Activated naive CD4-positive, alpha-beta T cell treated with anti-CD3 and anti-CD28 coated beads for 36 hours (primary cell): ENCODE data around the gene DAAM1. TPM values are rescaled to one million over a fixed set of nuclear protein-coding genes. Genes with fewer than 3 reads are reported as not detected.

Experiments
- CTCF ChIA-PET: fragments of 350-600 bp; sonication (Branson Sonifier 250); formaldehyde crosslinking; loops from one replicate; lab custom pipeline; 2021; ENCODE audit warnings: antibody characterized with exemption; lab: Charles Lee
- DNase-seq: peaks from one replicate; pipeline ENCODE4 v3.0.0-alpha.2; 2020
- H3K27ac Mint-ChIP-seq: one replicate; pipeline ENCODE4 v1.8.0; 2021; ENCODE audit warnings: mild to moderate bottlenecking, mixed read lengths
- H3K27me3 Mint-ChIP-seq: one replicate; pipeline ENCODE4 v1.8.0; 2021; ENCODE audit warnings: low read depth, mixed read lengths
- H3K36me3 Mint-ChIP-seq: one replicate; pipeline ENCODE4 v1.8.0; 2021; ENCODE audit warnings: low read depth, mixed read lengths
- H3K4me1 Mint-ChIP-seq: one replicate; pipeline ENCODE4 v1.8.0; 2021; ENCODE audit warnings: low read depth, mixed read lengths
- H3K4me3 Mint-ChIP-seq: one replicate; pipeline ENCODE4 v1.8.0; 2021; ENCODE audit warnings: mild to moderate bottlenecking, moderate library complexity, mixed read lengths
- H3K9me3 Mint-ChIP-seq: one replicate; pipeline ENCODE4 v1.8.0; 2021; ENCODE audit warnings: mixed read lengths
- intact Hi-C: fragments of 100-400 bp; cut with micrococcal nuclease; formaldehyde crosslinking; loops from one replicate; pipeline ENCODE4 v1.15.1; 2023
- total RNA-seq, 2 experiments: library from RNA; stranded (reverse); gene quantifications; one replicate each; pipeline ENCODE4 v1.2.3, GENCODE V29; 2021

The DAAM1 gene
- total RNA-seq, 2 experiments from 2014 or later = 7.6 to 8.3 TPM

DNA sequence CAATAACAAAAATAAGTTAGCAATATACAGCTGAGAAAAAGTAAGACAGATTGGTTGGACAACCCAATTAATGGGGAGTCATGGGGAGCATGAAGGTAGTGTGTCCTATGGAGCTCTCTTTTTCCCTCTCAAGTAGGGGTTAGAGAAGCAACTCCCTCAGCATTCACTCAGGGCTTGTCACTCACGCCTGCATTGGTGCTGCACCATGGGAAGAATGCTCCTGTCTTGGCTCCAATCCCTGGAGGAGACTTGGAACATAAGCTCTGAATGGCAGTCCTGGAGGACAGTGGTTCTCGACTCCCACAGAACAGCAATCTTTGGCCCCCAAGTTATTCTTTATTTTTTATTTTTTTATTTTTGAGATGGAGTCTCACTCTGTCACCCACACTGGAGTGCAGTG is 113.8 kb downstream of the DAAM1 start:
- CTCF ChIA-PET = no interaction called here
- DNase-seq = no peak
- H3K4me3 Mint-ChIP-seq = no peak overlapping the region
- H3K9me3 Mint-ChIP-seq = no peaks in the 10 kb centered on the region
- intact Hi-C loops = no loop called here
- H3K4me1 Mint-ChIP-seq = peaks cover 12% of the 10 kb centered on the region
- H3K36me3 Mint-ChIP-seq = no peaks in the 10 kb centered on the region
- no peak overlapping the region for H3K27ac Mint-ChIP-seq
- no peaks in the 10 kb centered on the region for H3K27me3 Mint-ChIP-seq

DNA sequence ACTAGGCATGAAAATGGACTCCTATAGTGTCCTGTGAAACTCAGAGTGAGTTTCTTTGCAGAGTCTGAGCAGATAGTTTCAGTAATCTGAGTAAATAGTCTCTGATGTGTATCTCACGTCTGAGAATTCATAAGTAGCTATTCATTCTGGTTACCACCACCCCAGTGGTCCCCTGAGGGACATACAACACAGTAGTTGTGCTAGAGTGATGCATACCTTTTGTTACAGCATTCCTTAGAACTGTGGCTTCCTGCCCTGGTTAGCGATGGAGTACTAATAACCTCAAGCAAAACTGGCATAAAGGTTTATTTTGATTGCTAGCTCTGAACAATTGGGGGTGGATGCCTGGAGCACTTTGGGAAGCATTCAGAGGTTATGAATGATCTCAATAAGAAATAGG is 114.7 kb downstream of the DAAM1 start:
- H3K36me3 Mint-ChIP-seq = no peaks in the 10 kb centered on the region
- DNase-seq = no peak
- peaks cover 10% of the 10 kb centered on the region for H3K4me1 Mint-ChIP-seq
- no peaks in the 10 kb centered on the region for H3K9me3 Mint-ChIP-seq
- H3K4me3 Mint-ChIP-seq = no peak overlapping the region
- intact Hi-C loops = no loop called here
- no peak overlapping the region for H3K27ac Mint-ChIP-seq
- no peaks in the 10 kb centered on the region for H3K27me3 Mint-ChIP-seq
- CTCF ChIA-PET = no interaction called here

DNA sequence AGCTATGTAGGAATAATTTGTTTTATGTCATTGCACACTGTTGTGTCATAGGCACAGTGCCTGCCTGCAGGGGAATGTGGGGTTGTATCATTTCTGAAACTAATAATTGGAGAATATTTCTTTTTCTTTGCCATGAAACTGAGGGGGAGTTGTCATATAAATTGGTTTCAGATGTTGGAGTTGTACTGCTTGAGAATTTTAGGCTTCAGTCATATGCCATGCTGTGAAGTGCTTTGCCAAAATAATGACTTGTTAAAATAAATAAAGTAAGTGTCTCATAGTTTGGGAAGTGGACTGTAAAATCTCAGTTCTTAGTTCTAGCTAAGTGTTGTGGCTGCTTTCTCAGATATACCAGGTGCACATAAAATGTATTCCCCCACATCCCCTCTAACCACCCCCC is 116.8 kb downstream of the DAAM1 start:
- intact Hi-C loops = no loop called here
- Mint-ChIP-seq H3K27me3 (no peaks in the 10 kb centered on the region), H3K4me3 (no peak overlapping the region), H3K9me3 (no peaks in the 10 kb centered on the region), H3K4me1 (peaks cover 10% of the 10 kb centered on the region), H3K27ac (no peak overlapping the region), H3K36me3 (no peaks in the 10 kb centered on the region)
- no peak for DNase-seq
- CTCF ChIA-PET = interaction anchor here (0.9 kb wide), 1 partner anchor 115 kb away, joined by 3 read pairs; no protein-coding TSS in a partner anchor

DNA sequence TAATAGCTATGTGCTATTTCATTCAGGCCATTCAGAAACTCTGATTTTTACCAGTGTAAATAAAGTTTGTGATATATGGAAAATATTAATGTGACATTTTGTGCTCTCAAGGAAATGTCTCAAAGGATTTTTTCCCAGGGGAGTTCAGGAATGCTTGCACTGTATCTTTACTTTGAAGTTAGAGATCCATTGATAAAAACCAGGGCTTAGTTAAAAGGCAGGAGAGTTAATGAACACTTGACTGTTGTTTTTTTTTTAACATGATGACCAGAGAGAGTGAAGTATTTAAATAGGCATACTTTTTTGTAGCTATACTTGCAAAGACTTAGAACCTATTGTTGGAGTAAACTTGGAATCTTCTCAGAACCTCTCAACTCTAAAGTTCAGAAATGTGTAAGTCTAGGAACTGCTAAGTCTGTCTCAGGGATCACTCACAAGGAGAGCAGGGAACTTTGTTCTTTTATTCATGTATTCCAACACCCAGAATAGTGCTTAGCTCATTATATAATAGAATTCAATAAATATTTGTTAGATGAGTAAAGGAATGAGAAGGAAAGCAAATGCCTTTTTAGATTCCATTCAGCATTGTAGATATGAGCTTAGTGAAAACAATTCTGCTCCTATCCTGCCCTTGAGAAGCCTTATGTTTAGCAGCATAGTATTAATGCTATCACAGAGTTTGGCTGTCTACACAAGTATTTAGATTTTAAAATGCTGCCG is 117.5 kb downstream of the DAAM1 start:
- Mint-ChIP-seq H3K36me3 (no peaks in the 10 kb centered on the region), H3K27ac (no peak overlapping the region), H3K4me3 (no peak overlapping the region), H3K4me1 (peaks cover 7% of the 10 kb centered on the region), H3K27me3 (no peaks in the 10 kb centered on the region), H3K9me3 (no peaks in the 10 kb centered on the region)
- DNase-seq = no peak
- CTCF ChIA-PET = interaction anchor here (0.9 to 1.4 kb wide), 2 partner anchors 116 to 138 kb away, joined by 3 read pairs; no protein-coding TSS in a partner anchor
- intact Hi-C loops = no loop called here

DNA sequence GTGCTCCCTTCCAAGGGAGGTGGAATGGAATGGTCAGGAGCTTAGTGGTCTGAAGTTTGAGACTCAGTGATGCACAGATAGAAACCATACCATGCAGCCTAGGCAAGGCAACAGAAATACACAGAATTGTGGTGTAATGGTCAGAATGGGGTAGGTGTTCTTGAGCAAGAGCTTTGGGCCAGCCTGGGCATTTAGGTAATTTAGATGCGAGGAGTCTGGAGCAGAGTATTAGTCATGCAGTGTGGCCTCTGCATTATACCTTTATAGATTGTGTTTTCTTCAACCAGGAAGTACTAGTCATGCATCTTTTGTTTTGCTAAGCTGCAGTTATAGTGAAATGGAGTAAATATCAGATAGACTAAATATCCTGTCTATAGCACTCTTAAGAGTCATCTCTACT is 118.3 kb downstream of the DAAM1 start:
- Mint-ChIP-seq H3K4me3 (no peak overlapping the region), H3K27ac (no peak overlapping the region), H3K27me3 (no peaks in the 10 kb centered on the region), H3K9me3 (no peaks in the 10 kb centered on the region), H3K4me1 (peaks cover under 1% of the 10 kb centered on the region), H3K36me3 (no peaks in the 10 kb centered on the region)
- intact Hi-C loops = no loop called here
- CTCF ChIA-PET = interaction anchor here (0.6 to 1.4 kb wide), 2 partner anchors 10 to 137 kb away, joined by 3 read pairs; no protein-coding TSS in a partner anchor
- no peak for DNase-seq

DNA sequence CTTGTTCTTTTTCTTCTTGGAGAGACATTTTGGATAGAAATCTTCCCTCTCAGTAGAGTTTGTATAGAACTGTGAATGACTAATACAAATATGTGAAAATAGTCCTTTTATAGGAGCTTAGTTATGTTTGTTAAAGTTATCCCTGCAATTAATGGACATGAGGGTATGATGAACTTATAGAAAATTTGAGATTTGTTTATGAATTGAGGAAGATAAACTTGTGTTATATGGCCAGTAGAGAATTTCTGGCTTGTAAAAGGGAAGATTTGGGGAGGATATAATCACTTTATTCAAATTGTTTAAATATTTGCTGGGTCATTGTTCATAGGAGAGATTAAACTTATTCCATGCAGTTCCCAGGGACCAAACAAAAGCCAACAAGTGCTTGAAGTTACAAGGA is 119.6 kb downstream of the DAAM1 start:
- Mint-ChIP-seq H3K27ac (no peak overlapping the region), H3K4me3 (no peak overlapping the region), H3K27me3 (no peaks in the 10 kb centered on the region), H3K9me3 (no peaks in the 10 kb centered on the region), H3K36me3 (no peaks in the 10 kb centered on the region), H3K4me1 (no peaks in the 10 kb centered on the region)
- DNase-seq = no peak
- intact Hi-C loops = no loop called here
- CTCF ChIA-PET = no interaction called here

DNA sequence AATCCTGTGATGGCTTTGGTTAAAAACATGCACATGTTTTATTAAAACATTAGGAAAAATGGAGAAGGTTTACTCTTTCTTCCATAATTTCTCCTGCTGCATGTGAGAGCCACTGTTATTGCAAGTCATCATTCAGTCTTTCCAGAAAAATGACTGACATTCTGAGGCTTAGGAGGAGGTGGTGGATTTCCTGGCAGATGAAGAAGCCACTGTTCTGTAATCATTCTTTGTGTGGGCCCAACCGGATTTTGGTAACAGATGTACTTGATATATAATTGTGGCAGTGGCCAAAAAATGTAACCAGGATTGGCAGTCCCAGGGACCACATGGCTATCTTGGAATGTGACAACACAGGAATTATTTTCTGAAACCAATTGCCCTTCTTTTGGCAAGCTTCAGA is 120.2 kb downstream of the DAAM1 start:
- H3K4me3 Mint-ChIP-seq = no peak overlapping the region
- H3K27ac Mint-ChIP-seq = no peak overlapping the region
- H3K27me3 Mint-ChIP-seq = no peaks in the 10 kb centered on the region
- no peaks in the 10 kb centered on the region for H3K9me3 Mint-ChIP-seq
- H3K4me1 Mint-ChIP-seq = no peaks in the 10 kb centered on the region
- CTCF ChIA-PET = no interaction called here
- no peaks in the 10 kb centered on the region for H3K36me3 Mint-ChIP-seq
- intact Hi-C loops = no loop called here
- no peak for DNase-seq

DNA sequence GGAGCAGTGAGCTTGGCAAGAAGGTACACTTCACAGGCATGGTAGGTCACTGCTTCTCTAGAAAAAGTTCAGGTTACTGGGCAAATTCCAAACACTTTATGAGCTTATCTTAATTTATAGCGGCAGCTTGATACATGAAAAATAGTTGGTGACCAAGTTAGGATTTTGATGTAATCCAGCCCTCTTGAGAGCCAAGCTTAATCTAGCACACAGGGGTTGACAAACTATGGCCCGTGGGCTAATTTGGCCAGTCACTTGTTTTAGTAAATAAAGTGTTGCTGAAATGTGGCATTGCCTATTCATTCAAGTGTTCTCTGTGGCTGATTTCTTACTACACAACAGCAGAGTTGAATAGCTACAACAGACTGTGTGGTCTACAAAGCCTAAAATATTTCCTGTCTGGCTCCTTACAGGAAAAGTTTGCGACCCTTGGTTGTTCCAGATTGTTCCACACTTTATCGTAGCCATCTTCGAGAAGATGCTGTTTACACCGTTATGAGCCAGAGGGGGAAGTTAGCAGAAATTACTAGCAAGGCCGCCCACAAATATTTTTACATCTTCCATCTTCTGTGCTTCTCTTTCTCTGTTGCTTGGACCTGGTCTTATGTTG is 120.9 kb downstream of the DAAM1 start:
- intact Hi-C loops = no loop called here
- Mint-ChIP-seq H3K27me3 (no peaks in the 10 kb centered on the region), H3K36me3 (no peaks in the 10 kb centered on the region), H3K27ac (no peak overlapping the region), H3K4me3 (no peak overlapping the region), H3K4me1 (no peaks in the 10 kb centered on the region), H3K9me3 (no peaks in the 10 kb centered on the region)
- CTCF ChIA-PET = no interaction called here
- DNase-seq = no peak

DNA sequence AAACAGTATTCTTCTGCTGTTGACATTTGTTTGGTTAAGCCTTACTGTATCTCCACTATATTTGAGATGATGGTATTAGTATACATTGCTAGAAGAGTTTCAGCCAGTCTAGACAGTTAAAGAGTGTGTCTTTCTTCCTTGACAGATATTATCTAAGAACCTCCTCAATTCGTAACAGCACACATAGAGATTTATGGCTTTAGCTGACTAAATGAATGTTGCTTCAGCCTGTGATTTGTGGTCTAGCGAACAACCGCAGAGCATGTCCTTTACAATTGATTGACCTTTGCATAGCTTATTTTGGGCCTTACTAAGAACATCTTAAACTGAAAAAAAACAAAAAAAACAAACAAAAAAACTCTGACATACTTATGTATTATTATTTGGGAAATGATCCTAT is 122.2 kb downstream of the DAAM1 start:
- no peak overlapping the region for H3K27ac Mint-ChIP-seq
- intact Hi-C loops = no loop called here
- no peaks in the 10 kb centered on the region for H3K36me3 Mint-ChIP-seq
- H3K9me3 Mint-ChIP-seq = no peaks in the 10 kb centered on the region
- no peaks in the 10 kb centered on the region for H3K27me3 Mint-ChIP-seq
- no peak for DNase-seq
- CTCF ChIA-PET = no interaction called here
- H3K4me3 Mint-ChIP-seq = no peak overlapping the region
- H3K4me1 Mint-ChIP-seq = no peaks in the 10 kb centered on the region

DNA sequence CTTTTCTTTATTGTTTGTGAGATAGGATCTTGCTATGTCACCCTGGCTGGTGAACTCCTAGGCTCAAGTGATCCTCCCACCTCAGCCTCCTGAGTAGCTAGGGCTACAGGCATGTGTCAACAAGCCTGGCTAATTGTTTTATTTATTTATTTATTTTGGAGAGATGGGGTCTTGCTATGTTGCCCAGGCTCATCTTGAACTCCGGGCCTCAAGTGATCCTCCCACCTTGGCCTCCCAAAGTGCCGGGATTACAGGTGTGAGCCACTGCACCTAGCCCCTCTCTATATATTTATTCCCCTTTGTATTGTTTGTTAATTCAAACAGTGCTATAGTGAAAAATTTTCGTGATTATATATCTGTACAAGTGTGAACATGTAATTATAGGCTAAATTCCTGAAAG is 123.3 kb downstream of the DAAM1 start:
- Mint-ChIP-seq H3K27me3 (no peaks in the 10 kb centered on the region), H3K9me3 (no peaks in the 10 kb centered on the region), H3K4me3 (no peak overlapping the region), H3K4me1 (no peaks in the 10 kb centered on the region), H3K36me3 (no peaks in the 10 kb centered on the region), H3K27ac (no peak overlapping the region)
- intact Hi-C loops = no loop called here
- no peak for DNase-seq
- CTCF ChIA-PET = interaction anchor here (0.7 kb wide), 1 partner anchor 220 kb away, joined by 3 read pairs; no protein-coding TSS in a partner anchor

DNA sequence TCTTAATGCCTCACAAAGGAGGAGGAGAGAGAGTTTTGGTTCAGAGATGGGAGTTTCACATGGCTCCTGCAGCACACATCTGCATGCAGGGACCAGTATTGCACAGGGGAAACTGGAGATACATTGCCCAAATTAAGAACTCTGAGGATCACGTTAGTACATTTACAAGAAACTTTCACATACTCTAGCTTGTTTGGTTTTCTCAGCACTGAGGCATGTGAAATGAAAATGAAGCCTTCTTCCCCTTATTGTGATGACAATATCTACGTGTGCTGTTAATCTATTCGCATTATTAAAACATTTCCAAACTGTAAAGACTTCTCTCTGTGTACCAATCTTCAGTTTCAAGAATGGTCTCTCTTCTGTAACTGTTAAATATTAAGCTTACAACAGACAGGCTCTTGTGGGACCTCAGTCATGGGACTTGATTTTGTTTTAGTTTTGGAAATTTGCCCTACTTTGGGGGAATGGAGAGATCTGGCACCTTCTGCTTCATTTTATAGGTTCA is 124.7 kb downstream of the DAAM1 start:
- DNase-seq = no peak
- CTCF ChIA-PET = no interaction called here
- Mint-ChIP-seq H3K4me3 (no peak overlapping the region), H3K9me3 (no peaks in the 10 kb centered on the region), H3K27ac (no peak overlapping the region), H3K27me3 (no peaks in the 10 kb centered on the region), H3K36me3 (no peaks in the 10 kb centered on the region), H3K4me1 (no peaks in the 10 kb centered on the region)
- intact Hi-C loops = no loop called here

DNA sequence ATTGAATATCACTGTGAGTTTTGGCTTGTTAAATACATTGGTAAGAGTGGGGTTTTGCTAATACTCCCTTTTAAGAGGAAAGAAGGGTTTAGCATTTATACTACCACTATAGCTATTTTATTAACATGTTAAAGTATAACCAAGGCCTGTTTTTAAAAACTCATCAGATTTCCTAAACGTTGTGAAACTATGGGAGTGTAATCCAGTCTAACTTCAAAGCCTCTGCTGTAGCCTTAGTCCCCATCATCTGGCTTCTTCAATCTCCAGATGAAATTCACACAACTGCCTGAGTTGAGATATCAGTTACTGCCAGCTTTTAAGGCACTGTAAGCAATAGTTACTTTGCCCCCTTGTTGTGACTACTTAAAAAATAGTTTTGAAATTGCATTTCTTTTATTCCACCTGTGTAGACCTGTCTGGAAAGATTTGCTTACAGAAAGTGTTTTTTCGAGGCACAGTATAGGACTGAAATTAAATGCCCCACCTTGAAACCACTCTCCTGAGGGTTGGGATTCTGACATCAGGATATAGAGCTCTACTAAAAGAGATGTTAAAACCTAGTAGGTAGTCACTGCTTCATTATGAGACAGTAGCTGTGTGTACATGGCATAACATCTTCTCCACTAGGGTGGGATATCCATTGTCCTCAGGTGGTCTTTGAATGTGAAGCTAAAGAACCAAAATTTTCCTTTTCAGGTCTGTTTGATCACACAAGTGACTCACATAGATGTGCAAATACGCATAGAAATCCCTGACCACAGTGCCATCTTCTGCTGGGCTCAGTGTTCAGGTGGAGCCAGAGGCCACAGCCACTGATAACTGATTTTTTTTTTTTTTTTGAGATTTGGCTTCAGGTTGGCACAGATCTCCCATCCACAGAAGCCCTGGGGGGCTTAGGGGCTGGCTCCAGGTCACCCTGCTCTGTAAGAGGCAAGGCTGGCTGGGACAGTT is 125.5 kb downstream of the DAAM1 start:
- no peak overlapping the region for H3K4me3 Mint-ChIP-seq
- no peaks in the 10 kb centered on the region for H3K27me3 Mint-ChIP-seq
- intact Hi-C loops = loop anchor here (1.0 kb wide), 1 partner anchor 187 kb away; no protein-coding TSS in a partner anchor
- no peaks in the 10 kb centered on the region for H3K9me3 Mint-ChIP-seq
- no peaks in the 10 kb centered on the region for H3K36me3 Mint-ChIP-seq
- H3K27ac Mint-ChIP-seq = no peak overlapping the region
- no peaks in the 10 kb centered on the region for H3K4me1 Mint-ChIP-seq
- no peak for DNase-seq
- CTCF ChIA-PET = interaction anchor here (0.5 to 0.8 kb wide), 4 partner anchors 16 to 1104 kb away, joined by 3 to 7 read pairs (median 4); no protein-coding TSS in a partner anchor
